COLO668 (cell line): Measurements from ENCODE around the gene TRAPPC14.
"Not testable (repeated sequence)": the region's sequence is repeated elsewhere in the genome, so short reads cannot be mapped to it uniquely, and the experiment has no call there.

Experiments
- DNase-seq: peaks from one replicate; lab custom pipeline; 2025; ENCODE audit not compliant: unreplicated experiment; lab: John Stamatoyannopoulos, UW

The TRAPPC14 gene

GRCh38 chr7:100158229-100159098 is at the start of gene TRAPPC14:
TSS of gene TRAPPC14 (minus strand) at chr7:100158723. CDS start at chr7:100158499, 224 bp downstream.
- peak; percentile 90 for DNase-seq

- no peak for DNase-seq
These were observed 45.9 kb upstream of the TRAPPC14 start for GRCh38 chr7:100204454-100204853.

- no peak for DNase-seq
These were observed 42.2 kb upstream of the TRAPPC14 start for GRCh38 chr7:100200693-100201092.

- DNase-seq = no peak
These were observed 39.7 kb upstream of the TRAPPC14 start for GRCh38 chr7:100198266-100198665.

- not testable (repeated sequence) for DNase-seq
These were observed 37.4 kb upstream of the TRAPPC14 start for GRCh38 chr7:100195901-100196322.

GRCh38 chr7:100195222-100195621 is 36.7 kb upstream of the TRAPPC14 start:
- no peak for DNase-seq

GRCh38 chr7:100192969-100193368 is 34.4 kb upstream of the TRAPPC14 start:
- DNase-seq = no peak

- not testable (repeated sequence) for DNase-seq
These were observed 33.8 kb upstream of the TRAPPC14 start for GRCh38 chr7:100192281-100192862.

GRCh38 chr7:100191775-100192174 is 33.3 kb upstream of the TRAPPC14 start:
- DNase-seq = no peak

GRCh38 chr7:100190048-100190711 is 31.7 kb upstream of the TRAPPC14 start:
- DNase-seq = no peak

- no peak for DNase-seq
These were observed 30.5 kb upstream of the TRAPPC14 start for GRCh38 chr7:100189061-100189460.

GRCh38 chr7:100185726-100186125 is 27.2 kb upstream of the TRAPPC14 start:
- no peak for DNase-seq

- DNase-seq = not testable (repeated sequence)
These were observed 24.6 kb upstream of the TRAPPC14 start for GRCh38 chr7:100183090-100183489.

GRCh38 chr7:100182616-100183015 is 24.1 kb upstream of the TRAPPC14 start:
- not testable (repeated sequence) for DNase-seq

- not testable (repeated sequence) for DNase-seq
These were observed 21.6 kb upstream of the TRAPPC14 start for GRCh38 chr7:100180084-100180483.

- DNase-seq = peak; percentile 97
These were observed 18.8 kb upstream of the TRAPPC14 start, which contains the start of the genes GPC2 and STAG3 for GRCh38 chr7:100177045-100178001. TSS of gene GPC2 (minus strand) at chr7:100177381. CDS start at chr7:100177199, 182 bp downstream. TSS of gene STAG3 (plus strand) at chr7:100177918. CDS start at chr7:100180557, 2,639 bp downstream.

- DNase-seq = no peak
These were observed 17.8 kb upstream of the TRAPPC14 start for GRCh38 chr7:100176096-100177044.

- DNase-seq = no peak
These were observed 16.9 kb upstream of the TRAPPC14 start for GRCh38 chr7:100175296-100175935.

GRCh38 chr7:100174582-100174981 is 16.1 kb upstream of the TRAPPC14 start:
- no peak for DNase-seq
